HG03097 (cell line): ENCODE measurements around the gene GMPPB.
"Not testable (repeated sequence)": the region's sequence is repeated elsewhere in the genome, so short reads cannot be mapped to it uniquely, and the experiment has no call there.

Experiments used
- ATAC-seq: cut with Tn5 transposase; IDR thresholded peaks from one replicate; pipeline ENCODE4 v1.9.1; 2021; ENCODE audit not compliant: unreplicated experiment, low FRiP score

The GMPPB gene

DNA sequence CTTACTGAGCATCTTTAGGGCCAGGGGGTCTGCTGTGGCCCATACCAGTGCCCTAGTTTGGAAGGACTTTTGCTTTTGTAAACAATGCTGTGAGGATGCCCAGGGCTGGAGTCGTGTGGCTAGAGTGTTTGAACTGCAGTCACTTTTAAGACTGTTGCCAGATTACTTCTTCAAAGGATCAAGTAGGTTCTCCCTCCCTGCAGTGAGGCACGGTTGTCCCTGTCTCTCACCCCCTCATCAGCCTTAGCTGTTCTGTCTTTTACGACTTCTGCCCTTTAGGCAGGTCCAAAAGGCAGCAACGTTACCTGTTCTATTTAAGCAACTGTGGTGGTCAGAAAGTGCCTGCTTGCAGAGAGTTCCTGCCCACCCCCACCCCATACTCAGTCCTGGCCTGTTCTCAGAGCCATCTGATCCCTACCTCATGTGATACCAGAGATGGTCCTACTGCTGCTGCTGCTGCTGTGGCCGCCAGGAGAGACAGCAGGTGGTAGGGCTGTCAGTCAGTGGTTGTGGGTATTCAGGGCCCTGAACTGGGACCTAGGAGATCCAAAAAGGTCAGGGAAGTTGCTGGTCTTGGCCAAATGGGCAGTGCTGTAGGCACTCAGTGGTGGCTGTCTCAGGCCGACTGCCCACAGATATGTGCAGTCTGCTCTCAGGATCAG lies 29.2 kb downstream of the GMPPB start:
- not testable (repeated sequence) for ATAC-seq

DNA sequence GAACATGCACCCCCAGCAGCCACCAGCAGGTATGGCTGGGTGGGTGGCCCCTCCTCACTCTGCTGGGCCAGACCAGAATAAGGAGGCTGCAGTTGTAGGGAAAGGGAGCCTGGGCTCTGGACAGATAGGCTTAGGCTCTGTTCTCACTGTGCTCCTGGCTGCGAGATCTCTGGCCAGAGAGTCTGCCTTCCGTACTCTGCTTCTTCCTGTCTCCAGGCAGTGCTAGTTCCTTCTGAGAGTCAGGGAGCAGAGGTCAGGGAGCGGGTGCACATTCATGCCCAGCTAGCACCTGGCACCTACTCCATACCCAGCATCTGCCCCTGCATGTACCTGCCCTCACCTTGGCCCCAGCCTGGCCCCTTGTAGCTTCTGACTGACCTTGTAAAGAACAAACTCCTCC lies 32.3 kb downstream of the GMPPB start:
- ATAC-seq: not testable (repeated sequence)

DNA sequence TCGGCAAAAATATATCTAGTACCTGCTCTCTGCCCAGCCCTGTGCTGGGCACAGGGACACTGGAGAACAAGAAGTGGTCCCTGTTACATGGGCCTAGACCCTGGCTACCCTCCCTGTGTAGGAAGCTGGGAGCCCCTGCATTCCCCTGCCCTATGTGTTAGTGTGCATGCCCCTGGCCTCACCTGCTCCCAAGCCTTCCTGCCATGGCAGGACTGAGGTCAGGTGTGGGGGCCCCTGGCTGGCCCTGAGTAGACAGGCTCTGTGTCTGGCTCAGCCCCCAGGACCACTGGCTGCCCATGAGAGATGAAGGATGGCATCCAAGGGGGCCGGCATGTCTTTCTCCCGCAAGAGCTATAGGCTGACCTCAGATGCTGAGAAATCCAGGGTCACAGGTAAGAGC lies 32.9 kb downstream of the GMPPB start:
- not testable (repeated sequence) for ATAC-seq

DNA sequence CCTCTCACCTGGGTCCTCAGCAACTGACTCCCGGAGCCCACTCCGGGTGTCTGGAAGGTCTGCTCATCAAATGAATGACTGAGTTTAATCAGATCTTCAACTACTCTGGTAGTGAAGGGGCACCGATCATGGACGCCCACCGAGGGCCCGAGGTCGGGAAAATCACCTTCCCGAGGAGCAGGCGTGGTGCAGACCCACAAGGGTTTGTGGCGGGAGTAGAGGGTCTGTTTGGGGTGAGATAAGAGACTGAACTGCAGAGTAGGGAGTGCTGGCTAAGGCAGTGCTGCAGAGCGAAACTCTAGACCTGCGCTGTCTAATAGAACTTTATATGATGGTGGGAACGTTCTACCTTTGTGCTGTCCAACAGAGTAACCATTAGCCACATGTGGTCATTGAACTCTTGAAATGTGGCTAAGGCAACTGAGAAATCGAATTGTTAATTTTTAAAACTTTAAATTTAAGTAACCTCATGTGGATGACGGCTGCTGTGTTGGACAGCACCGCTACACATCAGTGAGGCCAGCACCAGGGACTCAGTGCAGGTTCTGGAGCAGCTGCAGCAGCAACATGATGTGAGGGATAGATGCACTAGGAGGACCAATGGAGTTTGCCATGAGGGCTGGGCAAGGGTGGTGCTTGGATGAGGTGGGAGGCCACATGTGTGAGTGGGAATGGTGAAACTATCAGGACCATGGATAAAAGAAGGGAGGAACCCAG lies 33.7 kb downstream of the GMPPB start:
- ATAC-seq: not testable (repeated sequence)

DNA sequence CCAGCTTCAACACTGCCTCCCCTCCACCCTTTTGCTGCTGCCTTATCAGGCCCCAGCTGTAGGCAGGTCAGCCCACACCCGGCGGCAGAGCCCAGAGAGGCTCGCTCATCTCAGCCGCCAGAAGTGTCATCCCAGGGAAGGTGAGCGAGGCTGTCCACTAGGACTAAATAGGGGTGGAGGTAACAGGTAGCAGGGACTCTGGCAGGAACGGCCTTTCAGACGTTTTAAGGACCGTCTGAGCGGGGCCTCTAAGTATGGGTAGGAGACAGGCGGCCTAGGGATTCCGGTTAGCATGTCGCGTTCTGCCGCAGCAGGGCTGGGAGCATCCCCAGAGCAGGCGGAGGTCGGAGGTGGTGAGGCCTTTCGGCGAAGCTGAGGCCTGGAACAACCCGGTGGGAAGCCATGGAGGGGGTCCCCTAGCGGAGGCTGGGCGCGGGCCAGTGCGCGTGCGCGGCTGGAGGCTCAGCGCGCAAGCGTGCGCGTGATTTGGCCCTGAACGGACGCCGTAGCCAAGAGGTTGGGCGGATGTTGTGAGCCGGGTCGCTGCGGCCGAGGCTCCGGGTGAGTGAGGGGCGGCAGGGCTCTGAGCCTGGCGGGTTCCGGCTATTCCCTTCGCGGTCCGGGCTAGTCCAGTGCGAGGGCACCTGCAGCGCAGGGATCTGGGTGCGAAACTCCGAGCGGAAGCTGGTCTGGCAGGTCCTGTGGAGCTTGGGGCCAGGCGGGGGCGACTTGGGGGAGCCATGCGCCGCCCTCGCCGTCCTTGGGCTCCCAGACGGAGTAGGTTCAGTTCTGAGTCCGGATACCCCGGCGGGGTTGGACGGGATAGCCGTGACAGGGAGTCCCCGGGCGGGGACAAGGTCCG lies 34.5 kb downstream of the GMPPB start, which contains the start of the genes MST1 and RNF123:
TSS of gene MST1 (minus strand) at position 429 of the 862 bp plus-strand sequence. CDS start 783 bp downstream, outside the sequence.
TSS of gene RNF123 (plus strand) at position 512 of the 862 bp plus-strand sequence. CDS start 1,609 bp downstream, outside the sequence.
- ATAC-seq: peak; percentile 44

DNA sequence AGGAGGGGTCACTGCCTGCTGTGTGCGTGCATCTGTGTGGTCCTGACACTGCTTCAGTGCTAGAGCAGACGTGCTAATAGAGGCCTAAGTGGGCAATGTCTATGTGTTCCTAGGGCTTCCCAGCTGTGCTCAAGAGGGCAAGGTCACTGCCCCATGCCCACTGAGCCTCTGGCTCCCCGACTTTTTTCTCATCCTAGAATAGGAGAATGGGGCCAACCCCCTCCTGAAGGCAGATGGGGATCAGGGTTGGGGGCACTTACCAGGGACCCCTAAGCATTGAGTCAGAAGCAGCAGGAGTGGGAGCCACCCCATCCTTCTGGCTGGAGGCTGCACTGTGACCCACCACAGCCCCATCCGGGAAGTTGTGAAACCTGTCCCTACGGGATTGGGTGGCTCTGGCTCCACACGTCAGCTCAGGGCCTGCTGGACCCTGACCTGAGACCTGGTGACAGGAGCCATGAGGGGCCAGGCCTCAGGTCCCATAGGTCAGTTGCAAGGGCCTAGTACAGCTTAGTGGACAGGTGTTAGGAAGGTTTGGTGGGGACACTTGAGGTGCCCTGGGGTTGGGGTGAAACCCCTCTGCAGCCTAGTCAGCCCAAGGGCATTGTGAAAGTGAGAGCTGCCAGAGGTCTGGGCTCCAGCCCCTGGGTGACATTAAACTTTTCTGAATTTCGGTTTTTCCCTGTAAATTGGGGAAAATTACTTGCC lies 35.3 kb downstream of the GMPPB start:
- not testable (repeated sequence) for ATAC-seq

DNA sequence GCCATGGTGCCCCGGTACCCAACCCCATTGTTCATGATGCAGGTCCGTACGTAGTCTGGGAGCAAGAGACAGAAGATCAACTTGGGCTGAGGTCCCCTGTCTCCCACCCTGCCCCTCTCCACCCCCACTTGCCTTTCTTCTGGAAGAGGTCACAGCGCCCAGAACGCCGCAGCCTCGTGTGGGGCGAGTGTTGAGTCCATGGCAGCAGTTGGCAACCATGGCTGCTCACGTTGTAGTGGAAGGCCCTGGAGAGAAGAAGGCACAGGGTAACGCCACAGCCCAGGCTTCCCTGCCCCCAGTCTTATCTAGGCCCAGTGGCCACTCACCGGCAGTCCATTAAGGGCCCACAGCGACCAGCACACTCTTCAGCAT lies 36.3 kb downstream of the GMPPB start:
- not testable (repeated sequence) for ATAC-seq

DNA sequence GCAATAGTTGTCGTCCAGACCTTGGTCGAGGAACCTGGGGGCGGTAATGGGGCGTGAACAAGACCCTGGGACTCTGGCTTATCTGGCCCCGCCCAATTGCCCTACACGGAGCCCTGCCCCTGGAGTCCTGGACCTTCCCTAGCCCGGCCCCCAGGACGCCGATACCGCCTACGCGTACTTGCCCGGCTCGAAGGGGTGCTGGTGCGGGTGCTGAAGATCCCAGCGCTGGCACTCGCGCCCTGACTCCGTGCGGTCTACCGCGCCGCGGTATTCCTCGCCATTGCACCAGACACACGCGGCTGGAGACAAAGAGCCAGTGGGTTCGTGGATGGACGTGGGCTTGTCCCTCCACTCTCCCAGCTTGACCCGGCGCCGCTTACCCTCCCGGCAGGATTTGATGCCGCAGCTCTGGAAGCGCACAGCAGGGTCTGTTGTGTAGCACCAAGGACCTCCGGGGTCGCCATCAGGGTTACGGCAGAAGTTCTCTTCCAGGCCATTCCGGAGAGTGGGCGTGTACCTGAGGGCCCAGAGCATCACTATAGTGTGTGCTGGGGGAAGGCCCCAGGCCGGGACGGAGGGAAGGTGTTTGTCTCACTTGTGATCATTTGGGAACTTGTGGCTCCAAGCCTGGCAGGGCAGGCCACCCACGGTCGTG lies 36.9 kb downstream of the GMPPB start:
- ATAC-seq: not testable (repeated sequence)

DNA sequence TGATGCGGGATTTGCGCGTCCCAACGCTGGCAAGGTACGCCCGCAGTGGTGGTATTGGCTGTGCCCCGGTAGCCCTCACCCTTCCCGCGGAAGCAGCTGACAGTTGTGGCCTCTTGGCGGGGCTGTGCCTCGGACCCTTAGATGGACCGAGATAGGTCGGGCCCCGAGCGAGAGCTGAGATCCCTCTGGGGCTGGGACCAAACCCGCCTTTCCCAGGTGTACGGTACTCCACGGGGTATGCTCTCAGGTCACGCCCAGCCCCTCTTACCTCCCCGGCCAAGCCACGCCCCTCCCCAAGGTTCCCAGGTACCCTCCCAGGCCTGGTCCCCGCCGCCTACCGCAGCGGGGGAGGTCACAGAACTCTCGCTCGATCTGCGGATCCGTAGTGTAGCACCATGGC lies 37.4 kb downstream of the GMPPB start:
- not testable (repeated sequence) for ATAC-seq

DNA sequence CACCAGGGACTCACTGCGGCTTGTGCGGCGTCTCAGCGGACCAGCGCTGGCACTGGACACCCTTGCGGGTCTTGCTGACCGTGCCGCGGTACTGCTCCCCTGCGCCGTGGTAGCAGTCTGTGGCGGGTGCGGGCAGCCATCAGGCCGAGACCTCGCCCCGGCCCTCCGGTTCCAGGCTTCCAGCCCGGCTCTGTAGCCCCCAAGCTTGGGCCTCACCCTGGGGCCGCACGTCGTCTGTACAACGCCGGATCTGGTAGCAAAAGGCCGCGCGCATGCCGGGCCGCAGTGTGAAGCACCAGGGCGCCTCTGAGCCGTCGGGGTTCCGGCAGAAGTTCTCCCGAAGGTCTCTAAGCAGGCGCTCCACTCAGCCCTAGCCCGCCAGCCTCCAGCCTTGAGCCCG lies 37.9 kb downstream of the GMPPB start:
- not testable (repeated sequence) for ATAC-seq

DNA sequence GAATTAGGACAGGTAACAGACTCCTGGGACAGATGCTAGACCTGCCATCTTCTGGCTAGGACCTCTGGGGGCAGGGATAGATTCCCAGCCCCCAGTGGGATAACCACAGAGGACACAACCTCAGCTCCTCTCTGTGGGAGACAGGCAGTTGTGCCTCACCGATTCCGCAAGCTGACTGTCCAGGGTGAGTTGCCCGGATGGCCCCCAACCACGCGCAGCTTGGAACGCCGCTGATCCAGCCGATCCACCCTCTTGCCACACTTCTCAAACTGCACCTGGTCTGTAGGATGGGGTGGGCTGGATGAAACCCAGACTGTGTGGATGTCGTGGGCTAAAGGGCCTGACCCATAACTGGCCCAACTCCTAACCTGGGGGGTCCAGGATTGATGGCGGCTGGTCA lies 38.6 kb downstream of the GMPPB start:
- not testable (repeated sequence) for ATAC-seq

DNA sequence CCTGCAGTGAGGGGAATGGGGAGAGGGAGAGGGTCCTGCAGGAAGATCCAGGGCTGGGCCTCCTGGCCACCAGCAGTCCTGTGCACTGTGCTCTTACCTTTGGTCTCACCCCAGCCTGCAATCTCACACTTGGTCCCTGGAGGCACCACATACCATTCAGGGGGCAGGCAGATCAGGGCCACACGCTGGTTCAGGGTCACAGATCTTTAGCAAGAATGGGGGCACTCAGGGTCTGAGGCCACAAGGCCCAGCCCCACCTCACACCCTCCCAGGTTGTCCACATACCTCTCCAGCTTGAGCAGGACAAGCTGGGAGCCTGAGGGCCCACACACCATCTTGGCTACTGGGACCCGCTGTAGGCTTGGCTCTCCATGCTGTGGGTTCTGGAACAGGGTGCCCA lies 39.3 kb downstream of the GMPPB start:
- ATAC-seq: not testable (repeated sequence)

DNA sequence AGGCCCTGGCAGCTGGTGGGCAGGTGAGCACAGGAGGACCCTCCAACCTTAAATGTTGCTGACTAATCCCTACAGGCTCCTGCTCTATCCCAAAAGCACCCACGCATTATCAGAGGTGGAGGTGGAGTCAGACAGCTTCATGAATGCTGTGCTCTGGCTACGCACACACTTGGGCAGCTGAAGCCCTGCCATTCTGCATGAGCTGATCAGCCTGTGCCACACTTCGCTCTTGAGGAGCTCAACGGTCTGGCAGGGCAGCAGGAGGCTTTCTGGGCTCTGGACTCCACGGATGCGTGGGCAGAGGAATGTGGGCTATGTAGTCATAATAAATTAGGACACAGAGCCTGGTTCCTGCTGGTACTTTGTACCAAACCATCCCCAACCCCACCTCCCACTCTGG lies 40.6 kb downstream of the GMPPB start:
- ATAC-seq: no peak

DNA sequence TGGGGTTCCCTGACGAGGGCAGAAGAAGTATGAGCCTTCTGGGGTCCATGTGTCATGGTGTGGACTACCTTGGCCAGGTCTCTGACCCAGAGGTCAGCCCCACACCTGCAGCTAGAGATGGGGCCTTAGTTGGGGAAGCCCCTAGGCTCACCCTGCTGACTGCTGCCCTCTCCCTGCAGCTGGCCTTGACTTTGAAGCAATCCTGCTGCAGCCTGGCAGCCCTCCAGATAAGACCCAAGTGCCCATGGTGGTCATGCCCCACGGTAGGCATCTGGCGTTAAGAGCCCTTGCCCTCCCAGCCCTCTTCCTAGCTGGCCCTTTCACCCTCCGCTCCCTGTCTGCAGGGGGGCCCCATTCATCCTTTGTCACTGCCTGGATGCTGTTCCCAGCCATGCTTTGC lies 42.2 kb downstream of the GMPPB start:
- ATAC-seq: no peak

DNA sequence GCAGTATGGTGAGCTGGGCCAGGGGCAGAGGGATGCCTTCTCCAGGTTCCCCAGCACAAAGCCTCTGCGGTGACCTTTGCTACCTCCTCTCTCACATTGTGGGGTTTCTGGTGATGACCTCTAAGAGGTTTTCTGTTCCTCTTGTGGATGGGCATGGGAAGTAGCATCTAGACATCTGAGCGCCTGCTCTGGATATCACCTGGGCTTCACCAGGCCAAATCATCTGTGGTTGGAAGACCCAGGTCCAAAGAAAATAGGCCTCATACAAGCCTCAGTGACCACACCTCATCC lies 42.6 kb downstream of the GMPPB start:
- no peak for ATAC-seq

DNA sequence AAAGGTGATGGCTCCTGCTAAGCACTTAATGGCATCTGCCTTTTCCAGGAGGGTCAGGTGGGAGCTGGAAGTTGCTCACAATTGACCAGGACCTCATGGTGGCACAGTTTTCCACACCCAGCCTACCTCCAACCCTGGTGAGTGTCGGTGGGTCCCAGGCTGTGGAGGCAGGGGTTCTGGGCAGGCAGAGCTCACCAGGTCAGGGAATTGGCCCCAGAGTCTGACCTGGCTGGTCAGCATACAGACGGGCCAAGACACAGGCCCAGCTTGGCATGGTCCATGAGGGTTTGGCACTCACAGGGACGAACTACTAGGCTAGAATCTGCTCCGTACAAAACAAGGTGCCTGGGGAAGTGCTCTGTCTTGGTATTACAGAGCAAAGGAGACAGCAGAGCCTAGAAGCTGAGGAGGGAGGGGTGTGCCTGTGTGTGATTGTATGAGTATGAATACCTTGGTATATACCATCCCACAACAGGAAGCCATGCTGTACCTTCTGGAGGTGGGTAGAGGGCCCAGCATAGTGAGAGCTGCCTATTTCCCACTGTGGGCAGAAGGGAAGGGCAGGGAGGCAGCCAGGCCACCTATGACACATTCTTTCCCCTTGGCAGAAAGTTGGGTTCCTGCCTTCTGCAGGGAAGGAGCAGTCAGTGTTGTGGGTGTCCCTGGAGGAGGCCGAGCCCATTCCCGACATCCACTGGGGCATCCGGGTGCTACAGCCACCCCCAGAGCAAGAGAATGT lies 43.1 kb downstream of the GMPPB start:
- no peak for ATAC-seq

DNA sequence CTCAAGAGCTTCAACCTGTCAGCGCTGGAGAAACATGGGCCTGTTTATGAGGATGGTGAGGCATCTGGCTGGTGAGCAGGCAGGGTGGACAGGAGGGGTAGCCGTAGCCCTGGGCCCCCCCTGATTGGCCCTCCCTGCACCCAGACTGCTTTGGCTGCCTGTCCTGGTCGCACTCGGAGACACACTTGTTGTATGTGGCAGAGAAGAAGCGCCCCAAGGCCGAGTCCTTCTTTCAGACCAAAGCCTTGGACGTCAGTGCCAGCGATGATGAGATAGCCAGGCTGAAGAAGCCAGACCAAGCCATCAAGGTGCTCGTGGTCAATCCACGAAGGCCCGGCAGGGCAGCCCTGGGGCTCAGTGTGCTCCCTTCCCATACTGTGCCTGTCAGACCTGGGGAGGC lies 47.8 kb downstream of the GMPPB start:
- no peak for ATAC-seq

DNA sequence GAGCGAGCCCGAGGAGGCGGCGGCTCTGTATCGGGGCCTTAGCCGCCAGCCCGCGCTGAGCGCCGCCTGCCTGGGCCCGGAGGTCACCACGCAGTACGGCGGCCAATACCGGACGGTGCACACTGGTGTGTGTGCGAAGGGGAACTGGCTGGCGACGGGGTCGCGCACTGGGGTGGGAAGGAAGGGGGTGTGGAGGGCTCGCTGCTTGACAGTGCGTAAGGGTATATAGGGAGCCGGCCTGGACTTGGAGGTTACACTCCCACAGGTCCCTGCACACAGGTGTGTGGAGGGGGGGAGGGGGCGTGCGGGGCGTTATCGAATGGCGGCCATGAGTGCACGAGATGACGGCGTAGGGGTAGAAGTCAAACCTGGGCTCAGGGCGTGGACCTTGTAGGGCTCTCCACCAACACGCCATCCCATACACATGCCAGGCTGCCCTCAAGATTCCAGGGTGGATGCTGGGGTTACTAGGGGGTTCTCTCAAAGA lies 49.2 kb downstream of the GMPPB start:
- no peak for ATAC-seq
